Measurements from ENCODE around the gene MS4A6A. TPM values are rescaled to one million over a fixed set of nuclear protein-coding genes. Genes with fewer than 3 reads are reported as not detected.
"Not testable (repeated sequence)": the region's sequence is repeated elsewhere in the genome, so short reads cannot be mapped to it uniquely, and the experiment has no call there.

The MS4A6A gene
- total and polyA plus RNA-seq, 4 donors, result 22.5 to 214 (median 103) TPM

- peaks cover 0 to 2% of the 10 kb centered on the region in 2 donors for H3K27me3 ChIP-seq (ENCODE audit: control insufficient read depth in 1 of 2, insufficient read depth in 2 of 2, low read length in 1 of 2)
- peaks cover 2% of the 10 kb centered on the region for H3K9me3 ChIP-seq (ENCODE audit: control insufficient read depth, low read length)
- H3K4me1 ChIP-seq (ENCODE audit: control insufficient read depth in 1 of 2, insufficient read depth in 2 of 2, low read length in 2 of 2), result no peaks in the 10 kb centered on the region
- intact Hi-C loops (cut with DNase I), result no loop called here
- no peak overlapping the region for H3K4me3 ChIP-seq (ENCODE audit: low read length in 2 of 2)
- DNase-seq (no peak), ATAC-seq (ENCODE audit: low FRiP score) (no peak)
- 40 to 56% methylated on average over 1 of the region's 1 CpG for WGBS, 2 donors
- H3K36me3 ChIP-seq (ENCODE audit: control insufficient read depth in 1 of 2, insufficient read depth in 2 of 2, low read length in 1 of 2), result no peaks in the 10 kb centered on the region
- H3K27ac ChIP-seq (ENCODE audit: low read depth in 1 of 2, low read length in 2 of 2), result no peak overlapping the region
Measured at GRCh38 chr11:60159868-60160267, 23.0 kb downstream of the MS4A6A start.

- Histone ChIP-seq H3K4me3 (ENCODE audit: low read length in 2 of 2) (no peak overlapping the region), H3K27me3 (ENCODE audit: control insufficient read depth in 1 of 2, insufficient read depth in 2 of 2, low read length in 1 of 2) (peaks cover 0 to 2% of the 10 kb centered on the region in 2 donors), H3K4me1 (ENCODE audit: control insufficient read depth in 1 of 2, insufficient read depth in 2 of 2, low read length in 2 of 2) (no peaks in the 10 kb centered on the region), H3K36me3 (ENCODE audit: control insufficient read depth in 1 of 2, insufficient read depth in 2 of 2, low read length in 1 of 2) (no peaks in the 10 kb centered on the region), H3K27ac (ENCODE audit: low read depth in 1 of 2, low read length in 2 of 2) (no peak overlapping the region), H3K9me3 (ENCODE audit: control insufficient read depth, low read length) (peaks cover 2% of the 10 kb centered on the region)
- DNase-seq (no peak), ATAC-seq (ENCODE audit: low FRiP score) (no peak)
- intact Hi-C loops (cut with DNase I), result no loop called here
- 8 to 19% methylated on average over 2 of the region's 2 CpGs for WGBS, 2 donors
Measured at GRCh38 chr11:60159284-60159683, 23.6 kb downstream of the MS4A6A start.

- intact Hi-C loops (cut with DNase I), result no loop called here
- Histone ChIP-seq H3K27me3 (ENCODE audit: control insufficient read depth in 1 of 2, insufficient read depth in 2 of 2, low read length in 1 of 2) (peaks cover 0 to 2% of the 10 kb centered on the region in 2 donors), H3K36me3 (ENCODE audit: control insufficient read depth in 1 of 2, insufficient read depth in 2 of 2, low read length in 1 of 2) (no peaks in the 10 kb centered on the region), H3K9me3 (ENCODE audit: control insufficient read depth, low read length) (peaks cover 2% of the 10 kb centered on the region), H3K4me3 (ENCODE audit: low read length in 2 of 2) (no peak overlapping the region), H3K4me1 (ENCODE audit: control insufficient read depth in 1 of 2, insufficient read depth in 2 of 2, low read length in 2 of 2) (no peaks in the 10 kb centered on the region), H3K27ac (ENCODE audit: low read depth in 1 of 2, low read length in 2 of 2) (no peak overlapping the region)
- WGBS, 2 donors, result 55 to 76% methylated on average over 3 of the region's 3 CpGs
- ATAC-seq (ENCODE audit: low FRiP score), result no peak
- no peak for DNase-seq
Measured at GRCh38 chr11:60158636-60159035, 24.2 kb downstream of the MS4A6A start.

GRCh38 chr11:60155931-60156330 lies 27.0 kb downstream of the MS4A6A start:
- H3K27ac ChIP-seq (ENCODE audit: low read depth in 1 of 2, low read length in 2 of 2), result no peak overlapping the region
- H3K27me3 ChIP-seq (ENCODE audit: control insufficient read depth in 1 of 2, insufficient read depth in 2 of 2, low read length in 1 of 2), result no peaks in the 10 kb centered on the region
- H3K9me3 ChIP-seq (ENCODE audit: control insufficient read depth, low read length), result peaks cover 2% of the 10 kb centered on the region
- DNase-seq (no peak), ATAC-seq (ENCODE audit: low FRiP score) (no peak)
- intact Hi-C loops (cut with DNase I), result no loop called here
- H3K4me3 ChIP-seq (ENCODE audit: low read length in 2 of 2), result no peak overlapping the region
- H3K4me1 ChIP-seq (ENCODE audit: control insufficient read depth in 1 of 2, insufficient read depth in 2 of 2, low read length in 2 of 2), result no peaks in the 10 kb centered on the region
- no peaks in the 10 kb centered on the region for H3K36me3 ChIP-seq (ENCODE audit: control insufficient read depth in 1 of 2, insufficient read depth in 2 of 2, low read length in 1 of 2)
- WGBS, 2 donors, result 86 to 90% methylated on average over 3 of the region's 3 CpGs

- ATAC-seq (ENCODE audit: low FRiP score); H3K4me1 ChIP-seq (ENCODE audit: control insufficient read depth in 1 of 2, insufficient read depth in 2 of 2, low read length in 2 of 2); H3K4me3 ChIP-seq (ENCODE audit: low read length in 2 of 2); H3K9me3 ChIP-seq (ENCODE audit: control insufficient read depth, low read length); intact Hi-C loops (cut with DNase I); DNase-seq; H3K27me3 ChIP-seq (ENCODE audit: control insufficient read depth in 1 of 2, insufficient read depth in 2 of 2, low read length in 1 of 2); H3K36me3 ChIP-seq (ENCODE audit: control insufficient read depth in 1 of 2, insufficient read depth in 2 of 2, low read length in 1 of 2); H3K27ac ChIP-seq (ENCODE audit: low read depth in 1 of 2, low read length in 2 of 2): not testable (repeated sequence)
Measured at GRCh38 chr11:60152727-60153126, 30.2 kb downstream of the MS4A6A start.

- DNase-seq (no peak), ATAC-seq (ENCODE audit: low FRiP score) (no peak)
- Histone ChIP-seq H3K9me3 (ENCODE audit: control insufficient read depth, low read length) (no peaks in the 10 kb centered on the region), H3K27me3 (ENCODE audit: control insufficient read depth in 1 of 2, insufficient read depth in 2 of 2, low read length in 1 of 2) (no peaks in the 10 kb centered on the region), H3K4me1 (ENCODE audit: control insufficient read depth in 1 of 2, insufficient read depth in 2 of 2, low read length in 2 of 2) (no peaks in the 10 kb centered on the region), H3K4me3 (ENCODE audit: low read length in 2 of 2) (no peak overlapping the region), H3K27ac (ENCODE audit: low read depth in 1 of 2, low read length in 2 of 2) (no peak overlapping the region), H3K36me3 (ENCODE audit: control insufficient read depth in 1 of 2, insufficient read depth in 2 of 2, low read length in 1 of 2) (no peaks in the 10 kb centered on the region)
- intact Hi-C loops (cut with DNase I), result no loop called here
- 79 to 82% methylated on average over 1 of the region's 1 CpG for WGBS, 2 donors
Measured at GRCh38 chr11:60150279-60150678, 32.6 kb downstream of the MS4A6A start.

GRCh38 chr11:60145677-60146076 lies 37.2 kb downstream of the MS4A6A start:
- intact Hi-C loops (cut with DNase I), result no loop called here
- H3K4me3 ChIP-seq (ENCODE audit: low read length in 2 of 2), result no peak overlapping the region
- ATAC-seq (ENCODE audit: low FRiP score) (no peak), DNase-seq (no peak)
- no peaks in the 10 kb centered on the region for H3K4me1 ChIP-seq (ENCODE audit: control insufficient read depth in 1 of 2, insufficient read depth in 2 of 2, low read length in 2 of 2)
- H3K27ac ChIP-seq (ENCODE audit: low read depth in 1 of 2, low read length in 2 of 2), result no peak overlapping the region
- H3K27me3 ChIP-seq (ENCODE audit: control insufficient read depth in 1 of 2, insufficient read depth in 2 of 2, low read length in 1 of 2), result no peaks in the 10 kb centered on the region
- H3K36me3 ChIP-seq (ENCODE audit: control insufficient read depth in 1 of 2, insufficient read depth in 2 of 2, low read length in 1 of 2), result no peaks in the 10 kb centered on the region
- 68 to 73% methylated on average over 3 of the region's 3 CpGs for WGBS, 2 donors
- no peaks in the 10 kb centered on the region for H3K9me3 ChIP-seq (ENCODE audit: control insufficient read depth, low read length)

- no peak for ATAC-seq (ENCODE audit: low FRiP score)
- H3K9me3 ChIP-seq (ENCODE audit: control insufficient read depth, low read length), result no peaks in the 10 kb centered on the region
- intact Hi-C loops (cut with DNase I), result no loop called here
- no peaks in the 10 kb centered on the region for H3K4me1 ChIP-seq (ENCODE audit: control insufficient read depth in 1 of 2, insufficient read depth in 2 of 2, low read length in 2 of 2)
- no peak overlapping the region for H3K27ac ChIP-seq (ENCODE audit: low read depth in 1 of 2, low read length in 2 of 2)
- no peaks in the 10 kb centered on the region for H3K27me3 ChIP-seq (ENCODE audit: control insufficient read depth in 1 of 2, insufficient read depth in 2 of 2, low read length in 1 of 2)
- WGBS, 2 donors, result 93 to 95% methylated on average over 3 of the region's 3 CpGs
- H3K4me3 ChIP-seq (ENCODE audit: low read length in 2 of 2), result no peak overlapping the region
- DNase-seq, result no peak
- H3K36me3 ChIP-seq (ENCODE audit: control insufficient read depth in 1 of 2, insufficient read depth in 2 of 2, low read length in 1 of 2), result no peaks in the 10 kb centered on the region
Measured at GRCh38 chr11:60143768-60144167, 39.1 kb downstream of the MS4A6A start.

GRCh38 chr11:60133917-60134316 lies 49.0 kb downstream of the MS4A6A start:
- no peak overlapping the region for H3K4me3 ChIP-seq (ENCODE audit: low read length in 2 of 2)
- no peaks in the 10 kb centered on the region for H3K36me3 ChIP-seq (ENCODE audit: control insufficient read depth in 1 of 2, insufficient read depth in 2 of 2, low read length in 1 of 2)
- no peak overlapping the region for H3K27ac ChIP-seq (ENCODE audit: low read depth in 1 of 2, low read length in 2 of 2)
- DNase-seq (no peak), ATAC-seq (ENCODE audit: low FRiP score) (no peak)
- peaks cover 5% of the 10 kb centered on the region for H3K9me3 ChIP-seq (ENCODE audit: control insufficient read depth, low read length)
- intact Hi-C loops (cut with DNase I), result no loop called here
- WGBS, 2 donors, result 39% methylated on average over 1 of the region's 1 CpG
- no peaks in the 10 kb centered on the region for H3K27me3 ChIP-seq (ENCODE audit: control insufficient read depth in 1 of 2, insufficient read depth in 2 of 2, low read length in 1 of 2)
- no peaks in the 10 kb centered on the region for H3K4me1 ChIP-seq (ENCODE audit: control insufficient read depth in 1 of 2, insufficient read depth in 2 of 2, low read length in 2 of 2)

All from aorta (tissue), 5 donors.